DMS 273 treated with DMSO at 0.1 percent for 48 hours (cell line): ENCODE results near the gene INO80C.
A peak's percentile ranks its signal among the peaks of the same experiment; 100 is the strongest.
"Not testable (repeated sequence)": the region's sequence is repeated elsewhere in the genome, so short reads cannot be mapped to it uniquely, and the experiment has no call there.

Experiments
- DNase-seq: peaks from one replicate; lab custom pipeline; 2025; lab: John Stamatoyannopoulos, UW

Gene INO80C

DNA sequence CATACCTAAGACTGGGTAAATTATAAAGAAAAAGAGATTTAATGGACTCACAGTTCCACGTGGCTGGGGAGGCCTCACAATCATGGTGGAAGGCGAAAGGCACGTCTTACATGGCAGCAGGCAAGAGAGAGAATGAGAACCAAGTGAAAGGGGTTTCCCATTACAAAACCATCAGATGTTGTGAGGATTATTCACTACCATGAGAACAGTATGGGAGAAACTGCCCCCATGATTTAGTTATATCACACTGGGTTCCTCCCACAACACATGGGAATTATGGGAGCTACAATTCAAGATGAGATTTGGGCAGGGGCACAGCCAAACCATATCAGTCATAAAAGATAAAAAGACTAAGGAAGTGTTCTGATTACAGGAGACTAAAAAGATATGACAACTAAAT lies 8.5 kb downstream of the INO80C start:
- not testable (repeated sequence) for DNase-seq

DNA sequence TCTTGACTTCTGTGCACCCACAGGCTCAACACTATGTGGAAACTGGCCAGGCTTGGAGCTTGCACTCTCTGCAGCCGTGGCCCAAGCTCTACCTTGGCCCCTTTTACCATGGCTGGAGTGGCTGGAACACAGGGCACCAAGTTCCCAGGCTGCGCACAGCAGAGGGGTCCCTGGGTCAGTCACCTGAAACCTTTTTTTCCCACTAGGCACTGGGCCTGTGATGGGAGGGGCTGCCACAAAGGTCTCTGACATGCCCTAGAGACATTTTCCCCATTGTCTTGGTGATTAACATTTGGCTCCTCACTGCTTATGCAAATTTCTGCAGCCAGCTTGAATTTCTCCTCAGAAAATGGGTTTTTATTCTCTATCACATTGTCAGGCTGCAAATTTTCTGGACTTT lies 9.4 kb downstream of the INO80C start:
- not testable (repeated sequence) for DNase-seq

DNA sequence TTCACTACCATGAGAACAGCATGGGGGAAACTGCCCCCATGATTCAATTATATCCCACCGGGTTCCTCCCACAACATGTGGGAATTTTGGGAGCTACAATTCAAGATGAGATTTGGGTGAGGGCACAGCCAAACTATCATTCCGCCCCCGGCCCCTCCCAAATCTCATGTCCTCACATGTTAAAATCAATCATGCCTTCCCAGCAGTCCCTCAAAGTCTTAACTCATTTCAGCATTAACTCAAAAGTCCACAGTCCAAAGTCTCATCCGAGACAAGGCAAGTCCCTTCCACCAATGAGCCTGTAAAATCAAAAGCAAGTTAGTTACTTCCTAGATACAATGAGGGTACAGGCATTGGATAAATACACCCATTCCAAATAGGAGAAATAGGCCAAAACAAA lies 10.2 kb downstream of the INO80C start:
- DNase-seq: not testable (repeated sequence)

- no peak for DNase-seq
Observed at GRCh38 chr18:35485852-35486251, 11.9 kb downstream of the INO80C start.

- DNase-seq: no peak
Observed at GRCh38 chr18:35484034-35484433, 13.7 kb downstream of the INO80C start.

- DNase-seq: no peak
Observed at GRCh38 chr18:35481960-35482366, 15.8 kb downstream of the INO80C start.

DNA sequence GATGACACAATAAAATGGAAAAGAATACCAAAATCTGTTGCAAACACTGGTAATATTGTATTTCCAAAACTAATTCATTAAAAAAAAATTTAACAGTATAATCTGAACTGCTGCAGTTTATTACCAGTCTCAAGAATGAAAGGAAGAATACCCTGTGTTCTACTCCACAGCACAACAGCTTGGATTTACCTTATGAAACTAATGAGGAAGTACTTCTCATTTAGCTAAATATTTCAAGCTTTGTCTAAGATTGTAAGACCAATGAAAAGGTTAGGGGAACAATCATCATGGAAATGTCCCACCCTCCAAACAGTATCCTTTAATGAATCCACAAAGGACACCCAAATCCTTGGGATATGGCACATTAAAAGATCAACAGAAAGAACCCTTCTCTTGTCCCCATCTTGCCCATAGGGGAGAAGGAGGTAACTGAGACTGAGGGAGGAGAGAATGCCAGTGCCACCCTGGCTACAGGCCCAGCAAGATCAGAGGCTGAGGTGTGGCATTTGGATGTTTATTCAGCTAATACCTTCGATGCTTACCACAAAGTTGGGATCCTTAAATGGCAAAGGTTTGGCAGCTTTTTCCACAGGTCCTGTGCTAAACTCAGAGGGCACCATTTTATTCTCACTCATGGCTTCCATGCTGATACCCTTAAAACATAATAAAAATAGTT lies 17.7 kb downstream of the INO80C start:
- no peak for DNase-seq

DNA sequence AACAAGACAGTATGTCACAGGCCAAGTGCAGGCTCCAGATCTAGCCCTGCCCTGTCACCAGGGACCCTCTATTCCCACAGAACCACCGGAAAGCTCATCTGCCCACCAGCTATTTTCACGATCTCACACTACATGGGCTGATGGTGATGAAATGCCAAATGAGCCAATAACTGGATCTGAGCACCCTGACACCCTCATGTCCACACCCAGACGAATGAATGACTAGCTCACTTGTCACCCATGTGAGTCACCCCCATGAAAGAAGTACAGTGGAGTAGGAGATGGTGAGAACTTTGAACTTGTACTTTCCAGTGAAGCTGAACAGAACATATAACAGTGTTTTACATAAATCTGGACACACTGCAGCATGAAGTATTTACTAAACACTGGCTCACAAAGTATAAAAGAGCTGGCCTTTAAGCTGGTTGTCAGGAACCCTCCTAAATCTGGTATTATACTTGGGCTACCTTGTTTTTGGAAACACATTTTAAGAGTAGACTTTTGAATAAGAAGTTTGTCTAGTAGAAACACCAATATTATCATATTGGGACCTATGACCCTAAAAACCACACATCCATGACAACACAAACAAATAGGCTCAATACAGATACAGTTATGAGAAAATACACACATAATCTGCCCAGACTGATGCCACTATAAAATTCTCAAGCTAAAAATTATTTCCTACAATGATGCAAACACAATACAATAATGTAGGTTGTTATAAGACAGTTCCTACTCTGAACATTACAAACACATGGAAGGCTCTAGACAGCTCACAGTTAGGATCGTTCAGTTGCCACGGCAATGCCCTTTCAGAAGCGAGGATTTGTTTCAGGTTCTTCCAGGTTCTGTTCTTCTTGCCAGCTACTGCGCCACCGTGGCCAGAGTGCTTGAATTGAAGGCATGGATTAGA lies 19.0 kb downstream of the INO80C start:
- DNase-seq: no peak

- no peak for DNase-seq
Observed at GRCh38 chr18:35477974-35478373, 19.8 kb downstream of the INO80C start.

DNA sequence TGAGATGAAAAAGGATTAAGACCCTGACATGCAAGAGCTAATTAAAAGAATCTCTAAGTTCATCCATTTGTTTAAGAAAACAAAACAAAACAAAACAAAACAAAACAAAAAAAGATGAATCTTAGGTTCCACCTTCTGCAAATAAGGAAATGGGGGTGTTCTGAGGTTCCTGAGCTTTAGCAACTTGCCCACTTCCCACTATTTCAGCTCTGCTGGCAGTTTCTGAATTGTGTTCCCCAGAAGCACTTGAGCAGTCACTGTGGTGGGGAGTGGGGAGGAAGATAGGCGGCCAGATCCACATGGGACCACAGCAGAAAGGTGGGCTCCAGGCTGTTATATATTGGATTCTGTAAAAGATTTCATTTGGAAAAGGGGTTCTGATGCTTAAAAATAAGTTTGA lies 20.3 kb downstream of the INO80C start:
- no peak for DNase-seq

DNA sequence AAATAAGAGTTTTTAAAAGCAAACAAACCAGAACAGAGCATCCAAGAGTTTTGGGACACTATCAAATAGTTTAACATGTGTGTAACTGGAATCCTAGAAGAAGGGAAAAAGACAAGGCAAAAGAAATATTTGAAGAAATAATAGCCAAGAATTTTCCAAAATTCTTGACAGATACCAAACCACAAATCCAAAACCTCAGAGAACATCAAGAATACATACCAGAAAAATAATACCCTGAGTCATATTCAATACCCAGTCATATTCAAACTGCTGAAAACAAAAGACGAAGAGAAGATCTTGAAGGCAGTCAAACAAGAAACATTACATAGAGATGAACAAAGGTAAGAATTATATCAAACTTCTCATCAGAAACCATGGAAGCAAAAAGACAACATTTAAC lies 22.9 kb downstream of the INO80C start:
- DNase-seq: no peak

DNA sequence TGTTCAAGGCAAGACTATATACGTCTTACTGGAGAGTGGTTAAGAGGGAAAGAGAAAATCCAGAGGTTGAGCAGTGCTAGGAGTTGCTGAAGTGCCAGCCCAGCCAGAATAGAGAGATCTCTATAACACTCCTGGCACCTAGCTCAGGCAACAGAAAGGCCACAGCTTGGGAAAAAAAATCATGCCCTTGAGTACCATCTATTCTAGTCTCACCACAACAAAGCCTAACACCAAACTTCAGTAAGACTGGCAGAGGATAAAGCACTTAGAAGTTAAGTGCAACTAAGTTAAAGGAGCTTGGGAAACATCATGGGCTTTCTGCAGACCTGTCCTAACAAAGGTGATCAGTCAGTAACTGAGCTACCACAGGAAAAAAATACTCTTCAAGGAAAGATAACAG lies 24.2 kb downstream of the INO80C start:
- DNase-seq: no peak

GRCh38 chr18:35470435-35470834 lies 27.3 kb downstream of the INO80C start:
- peak; percentile 25 for DNase-seq

- no peak for DNase-seq
Observed at GRCh38 chr18:35469725-35470124, 28.0 kb downstream of the INO80C start.

- DNase-seq: no peak
Observed at GRCh38 chr18:35468711-35469110, 29.0 kb downstream of the INO80C start.

DNA sequence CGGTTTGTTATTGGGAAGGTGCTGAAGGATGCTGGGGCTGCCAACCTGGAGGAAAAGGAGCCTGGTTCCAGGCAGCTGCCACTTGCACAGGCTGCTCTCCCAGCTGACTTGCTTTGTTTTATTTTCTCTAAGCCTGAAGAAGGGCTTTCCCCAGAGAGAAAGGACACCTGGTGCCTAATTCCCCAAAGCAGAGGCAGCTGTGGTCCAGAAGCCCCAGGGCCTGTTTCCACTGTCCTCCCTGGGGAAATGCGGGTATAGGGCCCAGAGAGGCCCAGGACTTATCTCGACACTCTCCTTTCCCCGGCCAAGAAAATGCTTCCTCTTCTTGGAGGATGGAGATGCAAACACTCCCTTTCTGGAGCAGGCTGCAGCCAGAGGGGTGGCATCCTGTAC lies 30.1 kb downstream of the INO80C start:
- DNase-seq: no peak

DNA sequence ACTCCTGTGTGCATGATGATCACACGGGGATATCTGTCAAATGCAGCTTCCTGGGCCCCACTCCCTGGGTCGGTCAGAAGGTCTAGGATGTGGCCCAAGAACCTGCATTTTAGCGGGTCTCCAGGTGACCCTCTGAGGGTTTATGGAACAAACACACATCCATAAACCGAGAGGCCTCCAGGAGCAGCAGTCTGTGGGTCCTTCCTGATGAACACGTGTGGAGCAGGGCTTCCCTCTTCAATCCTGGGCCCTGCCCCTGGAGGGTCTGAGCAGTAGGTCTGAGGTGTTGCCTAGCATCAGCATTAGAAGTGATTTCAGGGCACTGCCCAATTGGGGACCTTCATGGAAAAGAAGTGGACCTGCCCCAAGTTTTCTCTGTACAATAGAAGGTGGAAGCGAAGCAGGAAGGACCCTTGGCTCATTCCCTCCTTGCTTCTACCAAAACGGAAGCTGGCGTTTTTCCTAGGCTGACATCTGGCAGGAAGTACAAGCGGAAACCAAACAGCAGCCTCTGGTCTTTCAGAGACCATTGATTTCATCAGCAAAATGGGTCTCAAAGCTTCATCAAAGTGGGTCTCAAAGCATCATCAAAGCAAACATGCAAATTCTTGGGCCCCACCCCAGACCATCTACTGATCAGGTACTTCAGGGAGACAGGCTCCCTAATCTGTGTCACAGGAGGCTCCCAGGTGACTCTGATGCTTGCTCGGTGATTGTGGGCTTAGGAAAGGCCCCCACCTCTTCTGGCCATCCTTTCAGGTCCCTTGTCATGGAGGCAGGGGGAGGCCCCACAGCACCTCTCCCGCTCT lies 30.7 kb downstream of the INO80C start:
- DNase-seq: no peak

- DNase-seq: no peak
Observed at GRCh38 chr18:35466334-35466733, 31.4 kb downstream of the INO80C start.

DNA sequence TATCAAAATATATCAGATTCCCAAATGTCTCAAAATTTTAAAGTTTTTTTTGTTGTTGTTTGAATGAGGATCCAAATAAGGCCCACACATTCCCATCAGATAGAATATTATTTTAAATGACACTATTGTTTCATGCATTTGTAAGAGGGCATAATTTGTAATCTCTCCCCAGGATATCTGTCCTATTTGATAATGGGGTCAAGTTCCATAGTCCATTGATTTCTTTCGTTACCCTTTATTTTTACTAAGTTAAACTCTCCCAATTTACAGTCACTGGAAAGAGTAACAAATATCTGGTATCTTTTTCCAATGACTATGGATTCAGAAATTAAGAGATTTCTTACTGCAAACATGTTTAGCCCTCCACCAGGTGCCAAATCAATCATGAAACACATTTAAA lies 32.4 kb downstream of the INO80C start:
- DNase-seq: no peak

GRCh38 chr18:35464831-35465279 lies 32.9 kb downstream of the INO80C start:
- DNase-seq: no peak

DNA sequence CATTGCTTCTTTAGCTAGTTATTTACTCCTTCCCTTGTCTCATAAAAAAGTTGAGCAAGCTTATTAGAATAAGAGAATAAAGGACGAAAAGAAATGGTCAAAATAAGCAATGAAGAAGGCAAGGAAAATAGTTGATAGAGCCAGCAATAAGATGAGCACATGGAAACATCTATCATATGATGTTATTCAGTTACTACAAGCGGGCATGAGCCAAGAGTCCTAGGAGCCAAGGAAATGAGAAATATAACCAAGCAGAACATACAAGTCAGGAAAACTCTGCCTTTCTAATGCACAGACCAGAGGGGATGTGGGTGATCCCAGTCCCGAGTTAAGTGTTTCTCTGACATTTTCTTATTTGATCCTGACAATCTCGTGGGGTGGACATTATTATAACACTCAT lies 33.9 kb downstream of the INO80C start:
- no peak for DNase-seq

GRCh38 chr18:35463050-35463449 lies 34.7 kb downstream of the INO80C start:
- no peak for DNase-seq
